Body of pancreas (tissue), 4 donors: ENCODE measurements around the gene P2RX7. TPM values are rescaled to one million over a fixed set of nuclear protein-coding genes. Genes with fewer than 3 reads are reported as not detected.

Experiments used
- ATAC-seq: fragments of 150-250 bp; one replicate; pipeline ENCODE4 v1.9.1; 2016
- DNase-seq, 4 donors: peaks; one replicate each; pipeline ENCODE4 v3.0.0-alpha.2; 2019
- H3K27ac ChIP-seq, 4 donors: fragments of 200-600 bp; sonication (generic); 1 replicate in 3 of 4; 2 replicates in 1 of 4; pipeline versions ENCODE4 v1.5.1 to v1.6.1; 2016 to 2019; ENCODE audit warnings: mild to moderate bottlenecking in 1 of 4, mixed read lengths in 1 of 4, moderate library complexity in 1 of 4
- H3K27me3 ChIP-seq, 2 donors: fragments of 200-600 bp; sonication (generic); one replicate each; pipeline ENCODE4 v1.6.0; 2016; ENCODE audit warnings: mild to moderate bottlenecking in 1 of 2
- H3K36me3 ChIP-seq, 2 donors: fragments of 200-600 bp; sonication (generic); replicated peaks in 1 of 2; 2 replicates each; pipeline ENCODE4 v1.5.1; 2016; ENCODE audit warnings: low read depth in 2 of 2; ENCODE audit not compliant: insufficient read depth in 1 of 2
- H3K4me1 ChIP-seq: fragments of 200-600 bp; sonication (generic); one replicate; pipeline ENCODE4 v1.6.0; 2016
- H3K4me3 ChIP-seq, 2 donors: fragments of 200-600 bp; sonication (generic); 1 replicate in 1 of 2; 2 replicates in 1 of 2; pipeline ENCODE4 v1.5.1; 2016 to 2019
- H3K9me3 ChIP-seq, 3 donors: fragments of 200-600 bp; sonication (generic); 1 replicate in 2 of 3; 2 replicates in 1 of 3; pipeline ENCODE4 v1.5.1; 2016
- POLR2A ChIP-seq, 3 donors: fragments of 450-650 bp; IDR thresholded peaks; one replicate each; pipeline ENCODE4 v1.6.1; 2016; ENCODE audit warnings: antibody characterized with exemption in 3 of 3, mild to moderate bottlenecking in 2 of 3
- WGBS, 2 donors: methylation state at CpG; one replicate each; pipeline ENCODE4 v1.1.5; 2017; 5-methylcytosine and 5-hydroxymethylcytosine counted together
- intact Hi-C: fragments of 100-400 bp; cut with DNase I; formaldehyde crosslinking; loops from one replicate; pipeline ENCODE4 v1.15.1; 2023
- total RNA-seq, 2 donors: library from RNA; depleted of rRNA; stranded (reverse); fragments of >200 nt; gene quantifications; one replicate each; pipeline ENCODE4 v1.1.0, GENCODE V29; 2016
- TF ChIP-seq, protein P1 (sequence below), 7 experiments: fragments of 450-650 bp in 4 of 7; fragments of 200-600 bp in 3 of 7; sonication (generic) in 3 of 7; IDR thresholded peaks; one replicate each; pipeline ENCODE4 v1.5.1; 2016 to 2019; ENCODE audit warnings: antibody characterized with exemption in 7 of 7

Gene P2RX7
- total RNA-seq, 2 donors from 2014 or later = 1.0 to 1.6 TPM

DNA sequence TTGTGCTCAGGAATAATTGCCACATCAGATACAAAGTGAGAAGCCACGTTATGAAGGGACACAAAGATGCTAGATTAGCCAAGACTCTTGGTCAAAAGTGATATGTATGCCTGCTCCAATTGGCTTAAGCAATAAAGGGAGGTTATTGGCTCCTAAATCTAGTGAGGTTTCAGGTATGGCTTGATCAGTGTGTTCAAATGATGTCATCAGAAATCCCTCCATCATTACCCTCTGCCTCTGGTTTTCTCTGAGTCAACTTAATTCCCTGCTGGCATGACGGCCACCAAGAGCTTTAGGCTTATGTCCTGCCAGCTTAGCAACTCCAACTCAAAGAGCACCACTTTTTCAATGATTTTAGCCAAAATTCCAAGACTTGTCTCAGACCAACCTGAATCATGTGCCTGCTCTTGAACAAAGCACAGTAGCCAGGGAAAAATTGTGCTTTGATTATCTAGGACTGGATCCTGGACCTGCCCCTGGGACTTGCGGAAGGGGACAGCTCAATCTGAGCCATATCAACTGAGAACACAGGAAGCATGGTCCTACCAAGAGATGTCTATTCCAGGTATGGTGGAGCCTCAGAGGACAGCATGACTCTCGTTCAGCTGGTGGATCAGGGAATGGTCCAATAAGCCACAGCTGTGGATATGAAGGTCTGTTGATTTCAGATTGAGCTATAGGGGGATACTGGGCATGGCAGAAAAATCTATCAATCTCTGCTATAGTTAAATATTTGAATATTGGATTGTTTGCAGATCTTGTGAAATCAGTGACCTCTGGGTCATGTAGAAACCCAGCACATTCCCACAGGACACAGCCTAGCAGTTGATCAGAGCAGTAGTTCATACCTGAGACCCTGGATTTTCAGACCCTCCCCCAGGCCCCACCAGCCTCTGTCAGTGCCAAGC is 16.1 kb upstream of the P2RX7 start:
- ATAC-seq (peak; percentile 72), DNase-seq (peak in 1 of 4 donors; percentile 13)
- intact Hi-C loops = no loop called here
- Histone ChIP-seq H3K27me3 (no peaks in the 10 kb centered on the region), H3K4me3 (no peak overlapping the region), H3K9me3 (no peaks in the 10 kb centered on the region), H3K36me3 (no peaks in the 10 kb centered on the region), H3K27ac (peak overlapping the region in 3 of 4 donors; percentile 1 to 59 (median 42)), H3K4me1 (peaks cover 20% of the 10 kb centered on the region)
- no peak for TF ChIP-seq POLR2A (IDR thresholded peaks at IDR 0.05)
- TF ChIP-seq, protein P1, sequence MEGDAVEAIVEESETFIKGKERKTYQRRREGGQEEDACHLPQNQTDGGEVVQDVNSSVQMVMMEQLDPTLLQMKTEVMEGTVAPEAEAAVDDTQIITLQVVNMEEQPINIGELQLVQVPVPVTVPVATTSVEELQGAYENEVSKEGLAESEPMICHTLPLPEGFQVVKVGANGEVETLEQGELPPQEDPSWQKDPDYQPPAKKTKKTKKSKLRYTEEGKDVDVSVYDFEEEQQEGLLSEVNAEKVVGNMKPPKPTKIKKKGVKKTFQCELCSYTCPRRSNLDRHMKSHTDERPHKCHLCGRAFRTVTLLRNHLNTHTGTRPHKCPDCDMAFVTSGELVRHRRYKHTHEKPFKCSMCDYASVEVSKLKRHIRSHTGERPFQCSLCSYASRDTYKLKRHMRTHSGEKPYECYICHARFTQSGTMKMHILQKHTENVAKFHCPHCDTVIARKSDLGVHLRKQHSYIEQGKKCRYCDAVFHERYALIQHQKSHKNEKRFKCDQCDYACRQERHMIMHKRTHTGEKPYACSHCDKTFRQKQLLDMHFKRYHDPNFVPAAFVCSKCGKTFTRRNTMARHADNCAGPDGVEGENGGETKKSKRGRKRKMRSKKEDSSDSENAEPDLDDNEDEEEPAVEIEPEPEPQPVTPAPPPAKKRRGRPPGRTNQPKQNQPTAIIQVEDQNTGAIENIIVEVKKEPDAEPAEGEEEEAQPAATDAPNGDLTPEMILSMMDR (IDR thresholded peaks at IDR 0.05) = no peak
- 34 to 38% methylated on average over 3 to 4 of the region's 4 CpGs for WGBS, 2 donors

- TF ChIP-seq POLR2A (IDR thresholded peaks at IDR 0.05) = no peak
- TF ChIP-seq, protein P1 (IDR thresholded peaks at IDR 0.05) = no peak
- peak overlapping the region in 3 of 4 donors; percentile 1 to 59 (median 42) for H3K27ac ChIP-seq
- H3K9me3 ChIP-seq = no peaks in the 10 kb centered on the region
- H3K4me1 ChIP-seq = peaks cover 20% of the 10 kb centered on the region
- no peaks in the 10 kb centered on the region for H3K27me3 ChIP-seq
- ATAC-seq (no peak), DNase-seq (no peak)
- WGBS, 2 donors = 62 to 69% methylated on average over 4 of the region's 4 CpGs
- no peak overlapping the region for H3K4me3 ChIP-seq
- H3K36me3 ChIP-seq = no peaks in the 10 kb centered on the region
- intact Hi-C loops = no loop called here
Measured at GRCh38 chr12:121117226-121117777, 15.4 kb upstream of the P2RX7 start.

DNA sequence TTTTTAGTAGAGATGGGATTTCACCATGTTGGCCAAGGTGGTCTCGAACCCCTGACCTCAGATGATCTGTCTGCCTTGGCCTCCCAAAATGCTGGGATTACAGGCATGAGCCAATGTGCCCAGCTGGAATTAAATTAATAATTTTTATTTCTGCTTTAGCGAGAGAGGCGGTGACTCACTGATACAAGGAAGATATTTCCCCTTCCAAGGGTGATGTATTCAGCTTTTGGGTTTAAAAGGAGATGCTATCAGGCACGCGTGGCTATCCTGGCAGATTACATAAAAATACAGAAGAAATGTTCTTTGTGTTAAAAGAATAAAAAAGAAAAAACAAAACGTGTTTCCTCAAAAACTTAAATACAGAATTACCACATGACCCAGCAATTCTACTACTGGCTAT is 12.4 kb upstream of the P2RX7 start:
- no peak overlapping the region for H3K27ac ChIP-seq
- 57 to 67% methylated on average over 6 of the region's 6 CpGs for WGBS, 2 donors
- H3K4me1 ChIP-seq = peaks cover 30% of the 10 kb centered on the region
- ATAC-seq (no peak), DNase-seq (no peak)
- no peak overlapping the region for H3K4me3 ChIP-seq
- no peaks in the 10 kb centered on the region for H3K9me3 ChIP-seq
- no peaks in the 10 kb centered on the region for H3K27me3 ChIP-seq
- H3K36me3 ChIP-seq = no peaks in the 10 kb centered on the region
- intact Hi-C loops = no loop called here
- no peak for TF ChIP-seq POLR2A (IDR thresholded peaks at IDR 0.05)
- TF ChIP-seq, protein P1 (IDR thresholded peaks at IDR 0.05) = no peak

DNA sequence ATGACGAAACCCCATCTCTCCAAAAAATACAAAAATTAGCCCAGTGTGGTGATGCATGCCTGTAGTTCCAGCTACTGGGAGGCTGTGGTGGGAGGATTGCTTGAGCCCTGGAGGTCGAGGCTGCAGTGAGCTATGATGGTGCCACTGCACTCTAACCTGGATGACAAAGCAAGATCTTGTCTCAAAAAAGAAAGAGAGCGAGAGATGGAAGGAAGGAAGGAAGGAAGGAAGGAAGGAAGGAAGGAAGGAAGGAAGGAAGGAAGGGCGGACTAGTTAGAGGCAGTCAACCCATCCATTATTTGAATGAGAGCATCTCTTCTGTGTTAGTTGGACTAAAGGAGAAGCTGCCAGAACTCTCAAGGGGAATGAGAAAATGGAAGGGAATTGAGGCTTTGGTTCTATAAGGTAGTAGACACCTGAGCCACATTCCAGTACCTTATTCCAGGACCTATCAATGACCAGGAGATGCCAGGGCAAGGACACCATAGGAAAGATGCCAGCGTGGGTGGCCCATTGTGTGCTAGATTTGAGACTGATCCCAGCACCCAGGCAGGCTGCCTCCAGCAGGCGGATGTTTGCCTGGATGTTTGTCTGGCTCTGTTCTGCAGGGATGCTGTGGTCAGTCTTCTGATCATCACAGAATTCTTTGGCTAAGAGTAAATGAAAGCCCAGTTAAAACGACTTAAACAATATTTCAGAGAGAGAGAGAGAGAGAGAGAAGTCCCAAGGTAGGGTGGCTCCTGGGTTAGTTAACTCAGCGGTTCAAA is 11.5 kb upstream of the P2RX7 start:
- no peak overlapping the region for H3K27ac ChIP-seq
- no peaks in the 10 kb centered on the region for H3K36me3 ChIP-seq
- no peak for TF ChIP-seq POLR2A (IDR thresholded peaks at IDR 0.05)
- TF ChIP-seq, protein P1 (IDR thresholded peaks at IDR 0.05) = no peak
- no peak overlapping the region for H3K4me3 ChIP-seq
- WGBS, 2 donors = 64 to 67% methylated on average over 8 of the region's 8 CpGs
- no peak for DNase-seq
- H3K4me1 ChIP-seq = peaks cover 30% of the 10 kb centered on the region
- intact Hi-C loops = no loop called here
- H3K27me3 ChIP-seq = no peaks in the 10 kb centered on the region
- ATAC-seq = no peak
- no peaks in the 10 kb centered on the region for H3K9me3 ChIP-seq
